PC-3 (cell line): ENCODE measurements around the gene SCFD1. TPM values are rescaled to one million over a fixed set of nuclear protein-coding genes. Genes with fewer than 3 reads are reported as not detected.
"Not testable (repeated sequence)": the region's sequence is repeated elsewhere in the genome, so short reads cannot be mapped to it uniquely, and the experiment has no call there.

Source experiments
- ATAC-seq: fragments of 200-7000 bp; cut with Tn5 transposase; 2 replicates; pipeline ENCODE4 v1.9.1; 2020; ENCODE audit warnings: mild to moderate bottlenecking, moderate library complexity
- BruUV-seq: library from RNA; stranded (reverse); fragments of 400-500 nt; replicated peaks from 2 replicates; lab custom pipeline; 2021; lab: Mats Ljungman, UMichigan
- CTCF ChIA-PET: fragments of 300-600 bp; sonication (Branson Sonifier 250); formaldehyde crosslinking; loops from one replicate; lab custom pipeline; 2022; ENCODE audit warnings: antibody characterized with exemption; lab: Charles Lee
- POLR2A ChIA-PET: fragments of 300-600 bp; sonication (Branson Sonifier 250); formaldehyde crosslinking; loops from one replicate; lab custom pipeline; 2022; ENCODE audit warnings: antibody characterized with exemption; ENCODE audit not compliant: unreplicated experiment; lab: Charles Lee
- DNase-seq: peaks from one replicate; pipeline ENCODE4 v3.0.0-alpha.2; 2015
- H2AFZ ChIP-seq: fragments of 300-600 bp; sonication (generic); 2 replicates; pipeline ENCODE4 v1.6.0; 2016; ENCODE audit warnings: antibody characterized with exemption, low read length
- H3F3A ChIP-seq: fragments of 300-600 bp; sonication (generic); one replicate; pipeline ENCODE4 v1.6.0; 2017; ENCODE audit warnings: antibody characterized with exemption, low read length, control low read depth, mild to moderate bottlenecking; ENCODE audit not compliant: unreplicated experiment
- H3K27ac ChIP-seq: fragments of 300-600 bp; sonication (generic); 2 replicates; pipeline ENCODE4 v1.5.1; 2016; ENCODE audit warnings: mild to moderate bottlenecking, low read length
- H3K27me3 ChIP-seq: fragments of 300-600 bp; sonication (generic); 2 replicates; pipeline ENCODE4 v1.6.1; 2016; ENCODE audit warnings: low read length, mixed read lengths
- H3K36me3 ChIP-seq: fragments of 300-600 bp; sonication (generic); 2 replicates; pipeline ENCODE4 v1.6.1; 2016; ENCODE audit warnings: low read depth, mixed run types, low read length, mixed read lengths
- H3K4me1 ChIP-seq: fragments of 300-600 bp; sonication (generic); 2 replicates; pipeline ENCODE4 v1.5.1; 2016; ENCODE audit warnings: low read length; ENCODE audit not compliant: insufficient read depth
- H3K4me2 ChIP-seq: fragments of 300-600 bp; sonication (generic); 2 replicates; pipeline ENCODE4 v1.6.0; 2016; ENCODE audit warnings: low read length
- H3K4me3 ChIP-seq: fragments of 300-600 bp; sonication (generic); 2 replicates; pipeline ENCODE4 v1.5.1; 2016; ENCODE audit warnings: mild to moderate bottlenecking, low read length, mixed read lengths
- H3K79me2 ChIP-seq: fragments of 300-600 bp; sonication (generic); 2 replicates; pipeline ENCODE4 v1.6.1; 2017; ENCODE audit warnings: low read length, mixed read lengths
- H3K9ac ChIP-seq: fragments of 300-600 bp; sonication (generic); 2 replicates; pipeline ENCODE4 v1.6.0; 2016; ENCODE audit warnings: mild to moderate bottlenecking, low read length
- H3K9me2 ChIP-seq: fragments of 300-600 bp; sonication (generic); replicated peaks from 2 replicates; pipeline ENCODE4 v1.6.1; 2016; ENCODE audit warnings: mixed run types, low read length, mixed read lengths
- H3K9me3 ChIP-seq: fragments of 300-600 bp; sonication (generic); 2 replicates; pipeline ENCODE4 v1.6.1; 2016; ENCODE audit warnings: low read length, mixed read lengths
- H4K20me1 ChIP-seq: fragments of 300-600 bp; sonication (generic); 2 replicates; pipeline ENCODE4 v1.6.1; 2016; ENCODE audit warnings: low read length, mixed read lengths
- CTCF ChIP-seq: fragments of 300-600 bp; sonication (generic); conservative IDR thresholded peaks from 2 replicates; pipeline ENCODE4 v1.5.1; 2017; ENCODE audit warnings: antibody characterized with exemption, low read depth, mild to moderate bottlenecking, low read length
- EZH2 ChIP-seq: fragments of 300-600 bp; sonication (generic); IDR thresholded peaks from one replicate; pipeline ENCODE4 v1.6.1; 2017; ENCODE audit warnings: antibody characterized with exemption, mild to moderate bottlenecking, low read length; ENCODE audit not compliant: unreplicated experiment
- EZH2phosphoT487 ChIP-seq: fragments of 300-600 bp; sonication (generic); IDR thresholded peaks from 2 replicates; pipeline ENCODE4 v1.6.1; 2018; ENCODE audit warnings: mild to moderate bottlenecking, antibody characterized with exemption, low read length, borderline replicate concordance
- intact Hi-C: fragments of 100-400 bp; cut with micrococcal nuclease; formaldehyde crosslinking; loops from 2 replicates; pipeline ENCODE4 v1.9.0; 2023
- total RNA-seq: library from RNA; depleted of rRNA; stranded (reverse); fragments of >200 nt; gene quantifications from 2 replicates; pipeline ENCODE4 v1.2.3, GENCODE V29; 2014

The SCFD1 gene
- total RNA-seq, 1 experiment from 2014 or later: 72.3 TPM

GRCh38 chr14:30641207-30641606, 19.1 kb downstream of the SCFD1 start:
- intact Hi-C loops: no loop called here
- ChIA-PET POLR2A (no interaction called here), CTCF (no interaction called here)
- Histone ChIP-seq H2AFZ (no peak overlapping the region), H3K27me3 (no peaks in the 10 kb centered on the region), H3F3A (no peaks in the 10 kb centered on the region), H3K4me2 (no peak overlapping the region), H3K9me2 (no peaks in the 10 kb centered on the region), H4K20me1 (no peaks in the 10 kb centered on the region), H3K9ac (no peak overlapping the region), H3K36me3 (peaks cover 28% of the 10 kb centered on the region), H3K79me2 (0 out of 2 replicates have a peak, but pooled peaks cover 4% of the 10 kb centered on the region), H3K4me3 (no peak overlapping the region), H3K9me3 (no peaks in the 10 kb centered on the region), H3K4me1 (no peaks in the 10 kb centered on the region), H3K27ac (no peak overlapping the region)
- no peak for TF ChIP-seq EZH2phosphoT487
- TF ChIP-seq EZH2: no peak
- no peak for TF ChIP-seq CTCF
- DNase-seq: no peak
- ATAC-seq: no peak
- no TSS peak for BruUV-seq

- peaks cover 24% of the 10 kb centered on the region for H3K36me3 ChIP-seq
- H3K4me1 ChIP-seq, H2AFZ ChIP-seq, intact Hi-C loops, H4K20me1 ChIP-seq, BruUV-seq, H3K79me2 ChIP-seq, DNase-seq, H3K27me3 ChIP-seq, H3K9me2 ChIP-seq, H3K4me2 ChIP-seq, ATAC-seq, H3F3A ChIP-seq, CTCF ChIA-PET, H3K4me3 ChIP-seq, H3K9ac ChIP-seq, H3K9me3 ChIP-seq, POLR2A ChIA-PET, H3K27ac ChIP-seq: not testable (repeated sequence)
These were observed 22.3 kb downstream of the SCFD1 start for GRCh38 chr14:30644462-30644861.

DNA sequence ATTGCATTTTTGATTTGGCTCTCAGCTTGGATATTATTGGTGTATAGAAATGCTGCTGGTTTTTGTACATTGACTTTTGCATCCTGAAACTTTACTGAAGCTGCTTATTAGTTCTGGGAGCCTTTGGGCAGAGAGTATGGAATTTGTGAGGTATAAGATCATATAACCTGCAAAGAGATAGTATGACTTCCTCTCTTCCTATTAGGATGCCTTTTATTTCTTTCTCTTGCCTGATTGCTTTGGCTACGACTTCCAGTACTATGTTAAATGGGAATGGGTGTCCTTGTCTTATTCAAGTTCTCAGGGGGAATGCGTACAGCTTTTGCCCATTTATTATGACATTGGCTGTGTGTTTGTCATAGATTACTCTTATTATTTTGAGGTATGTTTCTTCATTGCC, 23.5 kb downstream of the SCFD1 start:
- Histone ChIP-seq H4K20me1 (no peaks in the 10 kb centered on the region), H3K9me3 (no peaks in the 10 kb centered on the region), H3K9ac (no peak overlapping the region), H3K79me2 (0 out of 2 replicates have a peak, but pooled peaks cover 4% of the 10 kb centered on the region), H2AFZ (no peak overlapping the region), H3K4me3 (no peak overlapping the region), H3K27me3 (no peaks in the 10 kb centered on the region), H3F3A (no peaks in the 10 kb centered on the region), H3K4me1 (no peaks in the 10 kb centered on the region), H3K36me3 (peaks cover 24% of the 10 kb centered on the region), H3K9me2 (no peaks in the 10 kb centered on the region), H3K4me2 (no peak overlapping the region), H3K27ac (no peak overlapping the region)
- ChIA-PET CTCF (no interaction called here), POLR2A (no interaction called here)
- intact Hi-C loops: no loop called here
- TF ChIP-seq EZH2 (no peak), CTCF (no peak), EZH2phosphoT487 (no peak)
- DNase-seq (no peak), ATAC-seq (no peak)
- no TSS peak for BruUV-seq
